HG03280 (cell line): ENCODE results near the gene KAT5.
"Not testable (repeated sequence)": the region's sequence is repeated elsewhere in the genome, so short reads cannot be mapped to it uniquely, and the experiment has no call there.

Experiments used
- ATAC-seq: cut with Tn5 transposase; IDR thresholded peaks from one replicate; pipeline ENCODE4 v1.9.1; 2021; ENCODE audit warnings: mild to moderate bottlenecking, moderate library complexity; ENCODE audit not compliant: unreplicated experiment

KAT5 gene

DNA sequence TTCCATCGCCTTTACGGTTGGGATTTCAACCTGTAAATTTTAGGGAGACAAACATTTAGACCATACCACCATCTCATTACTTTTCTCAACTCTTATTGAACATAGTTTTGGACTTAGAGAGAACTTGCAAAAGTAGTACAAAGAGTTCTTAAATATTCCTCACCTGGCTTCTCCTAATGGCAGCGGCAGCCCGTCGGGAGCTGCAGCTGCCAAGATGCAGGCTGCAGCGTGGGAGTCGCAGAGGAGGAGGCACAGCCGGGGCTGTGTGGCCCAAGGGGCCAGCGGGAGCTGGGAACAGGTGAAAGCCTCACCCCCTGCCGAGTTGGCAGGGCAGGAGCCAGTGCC is 31.6 kb downstream of the KAT5 start:
- no peak for ATAC-seq

DNA sequence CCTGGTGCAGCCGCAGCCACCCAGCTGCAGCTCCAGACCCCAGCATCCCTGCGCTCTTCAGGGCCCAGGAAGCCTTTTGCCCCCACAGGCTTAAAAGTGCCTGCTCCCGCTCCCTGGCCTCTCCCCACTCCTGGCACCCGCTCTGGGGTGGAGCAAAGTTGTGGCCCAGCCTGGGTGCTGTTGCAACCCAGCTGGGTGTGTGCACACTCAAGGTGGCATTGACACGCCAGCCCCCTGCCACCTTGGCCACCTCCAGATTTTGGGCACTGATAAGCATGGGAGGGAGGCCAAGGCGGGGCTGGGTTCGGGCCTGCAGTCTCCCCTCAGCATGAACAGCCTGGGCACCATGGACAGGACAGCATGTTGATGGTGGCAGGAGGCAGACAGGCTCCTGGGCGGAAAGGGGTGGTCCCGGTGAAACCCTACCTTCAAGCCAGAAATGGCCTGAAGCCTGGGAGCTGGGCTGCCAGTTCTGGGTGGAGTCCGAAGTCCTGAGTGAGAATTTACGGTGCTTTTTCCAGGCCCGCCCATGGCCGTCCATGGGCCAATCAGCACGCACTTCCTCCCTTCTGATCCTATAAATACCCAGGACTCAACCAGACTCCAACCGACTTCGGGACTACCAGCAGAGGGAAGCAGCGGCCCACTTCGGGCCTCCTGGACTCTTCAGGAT is 32.1 kb downstream of the KAT5 start:
- no peak for ATAC-seq

DNA sequence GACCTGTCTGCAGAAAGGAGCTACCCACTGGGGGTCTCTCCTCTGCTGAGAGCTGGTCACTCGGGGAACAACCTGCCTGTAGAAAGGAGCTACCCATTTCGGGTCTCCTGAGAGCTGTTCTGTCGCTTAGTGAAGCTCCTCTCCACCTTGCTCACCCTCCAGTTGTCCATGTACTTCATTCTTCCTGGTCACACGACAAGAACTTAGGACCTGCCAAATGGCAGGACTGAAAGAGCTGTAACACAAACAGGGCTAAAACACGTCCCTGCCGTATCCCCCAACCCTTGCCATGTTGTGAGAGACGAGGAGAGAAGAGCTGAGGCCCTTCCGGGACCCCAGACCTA is 32.6 kb downstream of the KAT5 start:
- no peak for ATAC-seq

DNA sequence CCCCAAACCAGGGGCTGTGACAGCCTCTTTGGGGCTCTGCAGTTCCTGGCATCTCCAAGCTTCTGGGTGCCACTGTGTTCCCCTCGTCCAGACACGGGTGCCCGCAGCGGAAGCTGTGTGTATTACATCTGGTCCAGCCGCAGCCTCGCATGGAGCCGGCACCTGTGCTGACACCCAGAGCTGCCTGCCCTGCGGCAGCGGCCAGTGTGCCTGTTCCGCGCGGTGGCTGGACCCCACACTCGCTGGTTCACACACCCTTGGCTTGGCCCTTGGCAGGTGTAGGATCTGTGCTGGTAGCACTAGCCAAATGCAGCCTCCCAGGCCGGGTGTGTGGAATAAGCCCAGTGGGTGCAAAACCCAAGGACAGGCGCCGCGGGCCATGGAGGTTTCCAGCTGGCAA is 33.0 kb downstream of the KAT5 start:
- ATAC-seq: no peak

DNA sequence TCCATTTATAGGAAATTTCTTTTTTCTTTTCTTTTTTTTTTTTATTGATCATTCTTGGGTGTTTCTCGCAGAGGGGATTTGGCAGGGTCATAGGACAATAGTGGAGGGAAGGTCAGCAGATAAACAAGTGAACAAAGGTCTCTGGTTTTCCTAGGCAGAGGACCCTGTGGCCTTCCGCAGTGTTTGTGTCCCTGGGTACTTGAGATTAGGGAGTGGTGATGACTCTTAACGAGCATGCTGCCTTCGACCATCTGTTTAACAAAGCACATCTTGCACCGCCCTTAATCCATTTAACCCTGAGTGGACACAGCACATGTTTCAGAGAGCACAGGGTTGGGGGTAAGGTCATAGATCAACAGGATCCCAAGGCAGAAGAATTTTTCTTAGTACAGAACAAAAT is 50.1 kb downstream of the KAT5 start:
- not testable (repeated sequence) for ATAC-seq

DNA sequence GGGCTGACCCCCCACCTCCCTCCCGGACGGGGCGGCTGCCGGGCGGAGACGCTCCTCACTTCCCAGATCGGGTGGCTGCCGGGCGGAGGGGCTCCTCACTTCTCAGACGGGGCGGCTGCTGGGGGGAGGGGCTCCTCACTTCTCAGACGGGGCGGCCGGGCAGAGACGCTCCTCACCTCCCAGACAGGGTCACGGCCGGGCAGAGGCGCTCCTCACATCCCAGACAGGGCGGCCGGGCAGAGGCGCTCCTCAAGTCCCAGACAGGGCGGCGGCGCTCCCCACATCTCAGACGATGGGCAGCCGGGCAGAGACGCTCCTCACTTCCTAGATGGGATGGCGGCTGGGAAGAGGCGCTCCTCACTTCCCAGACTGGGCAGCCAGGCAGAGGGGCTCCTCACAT is 50.8 kb downstream of the KAT5 start:
- ATAC-seq: not testable (repeated sequence)

DNA sequence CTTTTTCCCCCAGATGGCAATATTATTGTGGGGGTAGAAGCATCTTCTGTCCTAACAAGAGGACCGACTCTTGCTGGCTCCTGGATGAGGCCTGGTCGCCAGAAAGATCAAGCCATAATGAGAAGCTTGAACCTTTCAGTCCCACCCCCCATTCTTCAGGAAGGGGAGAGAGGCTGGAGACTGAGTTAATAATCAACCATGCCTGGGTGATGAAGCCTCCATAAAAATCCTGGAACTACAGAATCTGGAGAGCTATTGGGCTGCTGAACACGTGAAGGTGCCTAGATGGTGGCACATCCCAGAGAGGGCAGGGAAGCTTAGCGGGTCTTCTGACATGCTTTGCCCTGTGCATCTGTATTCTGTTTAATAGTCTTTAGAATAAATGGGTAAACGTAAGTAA is 52.4 kb downstream of the KAT5 start:
- no peak for ATAC-seq

DNA sequence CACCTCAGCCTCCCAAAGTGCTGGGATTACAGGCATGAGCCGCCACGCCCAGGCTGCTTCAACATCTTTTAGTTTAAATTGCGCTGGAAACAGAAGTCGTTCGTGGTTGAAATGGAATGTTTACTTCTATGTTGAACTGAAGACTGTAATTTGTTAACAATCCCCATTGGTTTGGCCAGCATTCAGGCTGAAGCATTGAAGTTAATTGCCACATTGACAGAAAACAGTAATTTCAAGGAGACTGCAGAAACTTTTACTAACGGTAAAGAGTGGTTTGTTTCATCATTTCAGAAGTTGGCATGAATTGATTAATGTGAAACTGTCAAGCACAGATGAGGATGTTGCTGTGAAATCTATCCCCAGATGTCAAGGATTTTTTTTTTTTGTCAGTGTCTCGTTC is 54.5 kb downstream of the KAT5 start:
- no peak for ATAC-seq

DNA sequence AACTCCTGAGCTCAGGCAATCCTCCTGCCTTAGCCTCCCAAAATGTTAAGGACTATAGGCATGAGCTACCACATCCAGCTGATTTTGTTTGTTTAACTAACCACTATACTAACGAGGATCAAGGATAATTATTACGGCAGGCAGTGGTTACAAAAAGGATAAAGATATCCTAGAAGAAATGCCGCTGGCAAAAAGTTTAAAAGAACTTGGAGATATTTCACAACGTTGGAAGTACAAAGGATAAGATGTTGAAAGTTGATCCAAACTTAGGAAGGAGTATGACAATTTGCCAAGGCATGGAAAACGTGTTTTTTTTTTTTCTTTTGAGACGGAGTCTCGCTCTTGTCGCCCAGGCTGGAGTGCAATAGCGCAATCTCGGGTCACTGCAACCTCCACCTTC is 55.4 kb downstream of the KAT5 start:
- no peak for ATAC-seq

DNA sequence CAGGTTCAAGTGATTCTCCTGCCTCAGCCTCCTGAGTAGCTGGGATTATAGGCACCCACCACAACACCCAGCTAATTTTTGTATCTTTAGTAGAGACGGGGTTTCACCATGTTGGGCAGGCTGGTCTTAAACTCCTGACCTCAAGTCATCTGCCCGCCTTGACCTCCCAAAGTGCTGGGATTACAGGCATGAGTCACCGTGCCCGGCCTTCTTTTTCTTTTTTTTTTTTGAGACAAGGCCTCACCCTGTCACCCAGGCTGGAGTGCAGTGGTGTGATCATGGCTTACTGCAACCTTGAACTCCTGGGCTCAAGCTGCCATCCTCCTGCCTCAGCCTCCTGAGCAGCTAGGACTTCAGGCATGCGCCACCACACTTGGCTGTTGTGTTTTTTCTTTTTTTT is 55.8 kb downstream of the KAT5 start:
- not testable (repeated sequence) for ATAC-seq
